NCI-H345 treated with DMSO at 0.1 percent for 48 hours (cell line): Measurements from ENCODE around the gene EPS8L3.
"Not testable (repeated sequence)": the region's sequence is repeated elsewhere in the genome, so short reads cannot be mapped to it uniquely, and the experiment has no call there.

ENCODE experiments used
- DNase-seq: peaks from one replicate; lab custom pipeline; 2025; ENCODE audit not compliant: unreplicated experiment; lab: John Stamatoyannopoulos, UW

EPS8L3 gene

GRCh38 chr1:109763646-109764415 lies at the start of gene EPS8L3:
TSS of gene EPS8L3 (minus strand) at chr1:109763923. CDS start at chr1:109761749, 2,174 bp downstream.
- no peak for DNase-seq

- no peak for DNase-seq
These were observed 49.1 kb upstream of the EPS8L3 start for GRCh38 chr1:109812691-109813393.

- no peak for DNase-seq
These were observed 45.0 kb upstream of the EPS8L3 start for GRCh38 chr1:109808703-109809102.

- no peak for DNase-seq
These were observed 44.3 kb upstream of the EPS8L3 start for GRCh38 chr1:109807822-109808680.

GRCh38 chr1:109807402-109807801 lies 43.7 kb upstream of the EPS8L3 start:
- no peak for DNase-seq

- DNase-seq = no peak
These were observed 43.1 kb upstream of the EPS8L3 start for GRCh38 chr1:109806733-109807400.

- no peak for DNase-seq
These were observed 41.9 kb upstream of the EPS8L3 start for GRCh38 chr1:109805486-109806165.

- no peak for DNase-seq
These were observed 40.9 kb upstream of the EPS8L3 start for GRCh38 chr1:109804660-109805059.

GRCh38 chr1:109803901-109804331 lies 40.2 kb upstream of the EPS8L3 start:
- no peak for DNase-seq

- DNase-seq = no peak
These were observed 39.3 kb upstream of the EPS8L3 start for GRCh38 chr1:109802901-109803561.

- no peak for DNase-seq
These were observed 38.6 kb upstream of the EPS8L3 start for GRCh38 chr1:109802136-109802900.

- no peak for DNase-seq
These were observed 38.0 kb upstream of the EPS8L3 start for GRCh38 chr1:109801791-109802135.

GRCh38 chr1:109800291-109800690 lies 36.6 kb upstream of the EPS8L3 start:
- no peak for DNase-seq

- DNase-seq = no peak
These were observed 35.7 kb upstream of the EPS8L3 start for GRCh38 chr1:109799445-109799844.

GRCh38 chr1:109797303-109797595 lies 33.5 kb upstream of the EPS8L3 start:
- DNase-seq = not testable (repeated sequence)

- DNase-seq = no peak
These were observed 33.0 kb upstream of the EPS8L3 start for GRCh38 chr1:109796484-109797302.

GRCh38 chr1:109794319-109795132 lies 30.8 kb upstream of the EPS8L3 start:
- DNase-seq = no peak
